GM21360 (cell line): Measurements from ENCODE around the gene CCNL2.
"Not testable (repeated sequence)": the region's sequence is repeated elsewhere in the genome, so short reads cannot be mapped to it uniquely, and the experiment has no call there.

Experiments used
- ATAC-seq: cut with Tn5 transposase; IDR thresholded peaks from one replicate; pipeline ENCODE4 v1.9.1; 2021; ENCODE audit warnings: mild to moderate bottlenecking, moderate library complexity; ENCODE audit not compliant: unreplicated experiment

Gene CCNL2

GRCh38 chr1:1421147-1421906 lies 22.2 kb upstream of the CCNL2 start, which contains the start of gene ANKRD65:
Gene ANKRD65, minus strand, starts transcription at chr1:1421276. Its CDS starts 271 bp downstream, at chr1:1421005.
- no peak for ATAC-seq

DNA sequence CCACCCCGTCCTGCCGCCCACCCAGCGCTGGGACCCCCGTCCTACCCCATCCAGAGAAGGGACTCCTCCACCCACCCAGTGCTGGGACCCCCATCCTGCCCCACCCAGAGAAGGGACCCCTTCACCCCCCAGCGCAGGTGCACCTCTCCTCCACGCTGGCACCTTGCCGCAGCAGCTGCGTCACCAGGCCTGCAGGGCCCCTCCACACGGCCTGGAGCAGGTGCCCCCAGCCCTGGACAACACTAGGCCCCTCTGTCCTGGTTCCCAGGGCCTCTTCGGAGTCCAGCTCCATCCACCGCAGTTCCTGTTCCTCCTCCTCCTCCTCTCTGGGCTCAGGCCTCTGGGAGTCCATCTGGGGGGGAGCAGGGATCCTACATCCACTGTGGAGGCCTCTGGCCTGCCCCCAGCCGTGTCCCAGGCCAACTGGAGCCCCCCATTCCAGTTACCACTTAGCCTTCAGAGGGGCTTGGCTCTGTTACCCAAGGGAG lies 21.6 kb upstream of the CCNL2 start:
- ATAC-seq = no peak

- ATAC-seq = no peak
Observed at GRCh38 chr1:1419813-1420653, 20.9 kb upstream of the CCNL2 start.

- ATAC-seq = no peak
Observed at GRCh38 chr1:1419363-1419812, 20.3 kb upstream of the CCNL2 start.

- no peak for ATAC-seq
Observed at GRCh38 chr1:1418464-1419362, 19.6 kb upstream of the CCNL2 start.

DNA sequence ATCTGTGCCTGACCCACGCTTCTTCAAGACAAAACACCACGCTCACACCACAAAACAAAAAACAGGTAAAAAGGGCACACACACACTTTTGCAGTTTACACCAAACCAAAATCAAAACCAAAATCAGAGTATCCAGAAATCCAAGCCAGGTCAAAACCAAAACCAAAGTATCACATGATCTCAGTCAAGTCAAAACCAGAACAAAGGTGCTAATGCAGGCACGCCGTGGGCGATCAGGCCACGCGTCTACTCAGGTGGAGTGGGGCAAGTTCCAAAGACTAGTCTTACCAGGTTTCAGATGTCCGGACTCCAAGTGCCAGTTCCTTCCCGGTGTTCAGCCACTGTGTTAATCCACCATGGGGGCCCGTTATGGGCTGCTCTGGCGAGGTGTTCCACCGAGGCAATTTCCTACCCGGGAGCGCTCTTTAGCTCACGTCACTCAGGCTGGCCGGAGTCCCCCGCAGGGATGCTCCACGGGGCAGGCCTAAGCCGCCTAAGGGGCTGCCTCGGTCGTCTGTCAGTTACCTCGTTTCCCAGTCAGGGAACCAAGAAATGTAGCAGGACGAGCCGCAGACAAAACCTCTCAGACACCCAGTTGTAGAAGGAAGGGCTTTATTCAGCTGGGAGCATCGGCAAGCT lies 18.8 kb upstream of the CCNL2 start:
- not testable (repeated sequence) for ATAC-seq

- ATAC-seq = not testable (repeated sequence)
Observed at GRCh38 chr1:1417396-1417795, 18.3 kb upstream of the CCNL2 start.

GRCh38 chr1:1415751-1416150 lies 16.6 kb upstream of the CCNL2 start:
- ATAC-seq = no peak

DNA sequence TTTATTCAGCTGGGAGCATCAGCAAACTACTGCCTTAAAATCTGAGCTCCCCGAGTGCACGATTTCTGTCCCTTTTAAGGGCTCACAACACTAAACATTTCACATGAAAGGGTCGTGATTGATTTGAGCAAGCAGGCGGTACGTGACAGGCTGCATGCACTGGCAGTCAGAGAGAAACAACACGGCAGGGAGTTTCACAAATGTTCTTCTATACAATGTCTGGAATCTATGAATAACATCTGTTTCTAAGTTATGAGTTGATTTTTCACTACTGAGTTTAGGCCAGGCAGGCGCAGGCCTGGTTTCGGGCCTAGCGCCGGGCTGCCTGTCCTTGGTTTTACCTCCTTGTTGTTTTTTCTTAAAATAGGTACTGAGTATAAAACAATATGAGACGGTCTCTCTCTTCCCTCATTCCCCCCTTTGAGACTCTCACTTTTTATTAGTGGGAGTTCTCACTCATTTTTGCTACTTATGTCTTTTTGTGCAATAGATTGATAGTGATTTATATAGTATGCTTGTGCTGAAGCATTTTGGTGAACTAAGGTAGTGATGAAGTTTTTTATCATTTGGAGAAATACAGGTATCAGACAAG lies 13.3 kb upstream of the CCNL2 start:
- ATAC-seq = not testable (repeated sequence)

GRCh38 chr1:1411626-1412025 lies 12.5 kb upstream of the CCNL2 start:
- ATAC-seq = no peak

DNA sequence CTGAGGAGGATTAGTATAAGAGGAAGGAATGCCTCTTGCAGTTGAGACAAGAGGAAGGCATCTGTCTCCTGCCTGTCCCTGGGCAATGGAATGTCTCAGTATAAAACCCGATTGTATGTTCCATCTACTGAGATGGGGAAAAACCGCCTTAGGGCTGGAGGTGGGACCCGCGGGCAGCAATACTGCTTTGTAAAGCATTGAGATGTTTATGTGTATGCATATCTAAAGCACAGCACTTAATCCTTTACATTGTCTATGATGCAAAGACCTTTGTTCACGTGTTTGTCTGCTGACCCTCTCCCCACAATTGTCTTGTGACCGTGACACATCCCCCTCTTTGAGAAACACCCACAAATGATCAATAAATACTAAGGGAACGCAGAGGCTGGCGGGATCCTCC lies 11.1 kb upstream of the CCNL2 start:
- ATAC-seq = not testable (repeated sequence)

- peak; percentile 20 for ATAC-seq
Observed at GRCh38 chr1:1407636-1408318, 8.6 kb upstream of the CCNL2 start.

DNA sequence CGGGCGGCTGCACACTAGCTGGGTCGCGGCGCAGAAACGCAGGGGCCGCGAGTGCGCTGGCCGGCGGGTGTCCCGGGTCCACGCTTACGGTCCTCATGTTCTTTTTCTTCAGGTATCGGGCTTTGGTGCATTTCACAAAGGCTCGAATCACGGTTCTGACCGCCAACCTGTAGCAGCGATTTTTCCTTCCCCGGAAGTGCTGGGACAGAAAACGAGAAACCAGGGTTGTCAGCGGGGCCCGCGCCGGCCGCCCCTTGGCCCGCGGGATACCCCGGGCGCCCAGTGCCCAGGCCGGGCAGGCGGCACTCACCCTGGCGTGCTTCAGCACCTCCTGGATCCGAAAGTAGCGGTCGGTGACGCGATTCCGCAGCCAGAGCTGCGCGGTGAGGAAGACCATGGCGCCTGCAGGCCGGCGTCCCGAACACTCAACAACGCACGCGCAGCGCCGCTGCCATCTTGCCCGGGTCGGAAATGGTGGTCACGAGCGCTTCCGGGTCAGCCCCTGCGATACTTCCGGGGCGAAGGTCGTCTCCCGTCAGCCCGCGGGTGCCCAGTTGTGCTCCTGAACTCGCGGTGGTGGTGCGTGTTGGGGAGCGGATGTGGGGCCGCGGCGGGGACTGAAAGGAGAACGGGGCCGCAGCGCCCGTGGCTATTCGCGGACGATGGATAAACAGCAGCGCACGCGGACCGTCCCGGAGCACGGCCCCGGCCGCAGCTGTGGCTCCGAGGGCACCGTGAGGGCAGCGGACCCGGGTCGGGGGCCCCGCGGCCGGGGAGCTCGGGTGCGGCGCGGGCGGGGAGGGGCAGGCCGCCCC lies 7.9 kb upstream of the CCNL2 start, which contains the start of gene MRPL20:
Gene MRPL20 (minus strand): TSS at position 473 of the 815 bp plus-strand sequence. CDS start 76 bp downstream, at position 397.
- ATAC-seq = peak; percentile 82

- ATAC-seq = no peak
Observed at GRCh38 chr1:1406101-1406820, 7.1 kb upstream of the CCNL2 start.

GRCh38 chr1:1403653-1404052 lies 4.5 kb upstream of the CCNL2 start:
- no peak for ATAC-seq

DNA sequence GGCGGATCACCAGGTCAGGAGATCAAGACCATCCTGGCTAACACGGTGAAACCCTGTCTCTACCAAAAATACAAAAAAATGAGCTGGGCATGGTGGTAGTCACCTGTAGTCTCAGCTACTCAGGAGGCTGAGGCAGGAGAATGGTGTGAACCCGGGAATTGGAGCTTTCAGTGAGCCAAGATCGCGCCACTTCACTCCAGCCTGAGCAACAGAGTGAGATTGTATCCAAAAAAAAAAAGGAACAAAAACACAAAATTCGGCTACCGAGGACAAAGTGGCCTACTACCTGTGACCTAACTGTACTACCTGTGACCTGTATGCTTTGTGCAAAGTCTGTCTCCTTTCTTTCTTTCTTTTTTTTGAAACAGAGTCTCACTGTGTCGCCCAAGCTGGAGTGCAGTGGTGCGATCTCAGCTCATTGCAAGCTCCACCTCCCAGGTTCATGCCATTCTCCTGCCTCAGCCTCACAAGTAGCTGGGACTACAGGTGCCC lies 3.8 kb upstream of the CCNL2 start:
- ATAC-seq = not testable (repeated sequence)
